SK-N-MC (cell line): ENCODE data around the gene PIGV.

Experiments used
- EZH2 ChIP-seq: fragments of 200-600 bp; sonication (generic); IDR thresholded peaks from one replicate; pipeline ENCODE4 v1.6.1; 2017; ENCODE audit warnings: antibody characterized with exemption
- FOXP2 ChIP-seq: optimal IDR thresholded peaks from 2 replicates; pipeline ENCODE3; 2011; ENCODE audit warnings: mild to moderate bottlenecking, moderate library complexity; ENCODE audit not compliant: insufficient read depth; ENCODE audit errors: extremely low read length, control extremely low read depth
- POLR2AphosphoS5 ChIP-seq: IDR thresholded peaks from 2 replicates; pipeline ENCODE4 v1.6.1; 2012; ENCODE audit warnings: mild to moderate bottlenecking, low read depth, low read length, borderline replicate concordance

DNA sequence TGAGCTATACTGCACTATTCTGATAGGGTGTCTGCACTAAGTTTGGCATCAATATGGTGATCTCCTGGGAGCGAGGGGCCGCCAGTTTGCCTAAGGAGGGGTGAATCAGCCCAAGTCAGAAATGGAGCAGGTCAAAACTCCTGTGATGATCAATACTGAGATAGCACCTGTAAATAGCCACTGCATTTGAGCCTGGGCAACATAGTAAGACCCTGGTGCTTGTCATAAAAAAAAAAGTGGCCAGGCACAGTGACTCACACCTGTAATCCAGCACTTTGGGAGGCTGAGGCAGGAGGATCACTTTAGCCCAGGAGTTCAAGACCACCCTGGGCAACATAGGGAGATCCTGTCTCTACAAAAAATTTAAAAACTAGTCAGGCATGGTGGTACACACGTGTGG lies 27.1 kb downstream of the PIGV start:
- TF ChIP-seq EZH2 (no peak), POLR2AphosphoS5 (no peak), FOXP2 (no peak)
